Right lobe of liver (tissue), 6 donors: ENCODE measurements around the gene CLPSL2. TPM values are rescaled to one million over a fixed set of nuclear protein-coding genes. Genes with fewer than 3 reads are reported as not detected.

Experiments
- ATAC-seq, 4 donors: fragments of 200-7000 bp; cut with Tn5 transposase; one replicate each; pipeline ENCODE4 v1.9.1; 2020; ENCODE audit warnings: mild to moderate bottlenecking in 4 of 4, moderate library complexity in 4 of 4
- DNase-seq, 3 donors: peaks; one replicate each; pipeline ENCODE4 v3.0.0-alpha.2; 2020
- H3K27ac ChIP-seq, 3 donors: fragments of 200-600 bp; one replicate each; pipeline ENCODE4 v1.8.0; 2022
- H3K27me3 ChIP-seq, 2 donors: fragments of 200-600 bp; one replicate each; pipeline ENCODE4 v1.8.0; 2022
- H3K36me3 ChIP-seq, 4 donors: fragments of 200-600 bp; sonication (generic) in 1 of 4; one replicate each; pipeline versions ENCODE4 v1.5.1 to v1.8.0; 2017 to 2022; ENCODE audit warnings: control low read depth in 1 of 4
- H3K4me1 ChIP-seq, 4 donors: fragments of 200-600 bp; sonication (generic) in 1 of 4; one replicate each; pipeline versions ENCODE4 v1.5.1 to v1.8.0; 2017 to 2022; ENCODE audit warnings: control low read depth in 1 of 4
- H3K4me3 ChIP-seq, 3 donors: fragments of 200-600 bp; one replicate each; pipeline ENCODE4 v1.8.0; 2022
- H3K9me3 ChIP-seq, 4 donors: fragments of 200-600 bp; sonication (generic) in 1 of 4; one replicate each; pipeline versions ENCODE4 v1.5.1 to v1.8.0; 2017 to 2022; ENCODE audit warnings: control low read depth in 1 of 4
- CTCF ChIP-seq, 4 donors: fragments of 200-600 bp in 3 of 4; fragments of 450-650 bp in 1 of 4; IDR thresholded peaks; one replicate each; pipeline versions ENCODE4 v1.5.1 to v1.8.0; 2016 to 2022; ENCODE audit warnings: antibody characterized with exemption in 4 of 4, mild to moderate bottlenecking in 2 of 4
- POLR2A ChIP-seq: fragments of 450-650 bp; IDR thresholded peaks from one replicate; pipeline ENCODE4 v1.6.1; 2017; ENCODE audit warnings: antibody characterized with exemption, mild to moderate bottlenecking
- WGBS: methylation state at CpG from one replicate; pipeline ENCODE4 v1.1.6; 2018; ENCODE audit warnings: low coverage, low lambda C conversion rate; ENCODE audit not compliant: insufficient coverage; ENCODE audit errors: missing lambda C conversion rate; 5-methylcytosine and 5-hydroxymethylcytosine counted together
- intact Hi-C, 2 donors: fragments of 100-400 bp; cut with DNase I; formaldehyde crosslinking; loops; one replicate each; pipeline versions ENCODE4 v1.11.2 to v1.14.1; 2022
- total RNA-seq, 6 experiments: library from RNA; depleted of rRNA in 2 of 6; stranded (reverse); fragments of >200 nt in 2 of 6; fragmentation: NEBNext Ultra II Directional in 3 of 6; extraction: Animal tissue kit (Norgen Biotek cat#: 25700) in 3 of 6; gene quantifications; one replicate each; pipeline versions ENCODE4 v1.1.0 to v1.2.4, GENCODE V29; 2016 to 2023
- donor health status: DM: no; HTN: yes; CAD: no.
- donor health status: DM: no; HTN: no; CAD: no.
- donor health status: DM: no; HTN: no; CAD: no.
- donor health status: DM: no; HTN: yes; CAD: no.
- donor health status: DM: no; HTN: yes; CAD: no.

The CLPSL2 gene
- total RNA-seq, 6 experiments from 2014 or later: not detected

GRCh38 chr6:35786810-35787209, 10.4 kb downstream of the CLPSL2 start:
- WGBS: 36% methylated on average over 12 of the region's 25 CpGs
- H3K4me1 ChIP-seq: peaks cover 0 to 5% (median 0%) of the 10 kb centered on the region in 4 donors
- ATAC-seq (peak in 1 of 4 donors; percentile 39), DNase-seq (peak in 1 of 3 donors; percentile 59)
- no peak overlapping the region for H3K27ac ChIP-seq
- TF ChIP-seq POLR2A (no peak), CTCF (IDR thresholded peaks at IDR 0.05) (no peak)
- H3K9me3 ChIP-seq: no peaks in the 10 kb centered on the region
- H3K36me3 ChIP-seq: no peaks in the 10 kb centered on the region
- intact Hi-C loops: loop anchor here (1.0 kb wide), 1 partner anchor 11 kb away; no protein-coding TSS in a partner anchor
- H3K4me3 ChIP-seq: no peak overlapping the region
- no peaks in the 10 kb centered on the region for H3K27me3 ChIP-seq

GRCh38 chr6:35787266-35788218, 11.1 kb downstream of the CLPSL2 start:
- intact Hi-C loops: loop anchor here (1.0 kb wide), 1 partner anchor 11 kb away; no protein-coding TSS in a partner anchor
- WGBS: 65% methylated on average over 13 of the region's 13 CpGs

GRCh38 chr6:35788423-35788982, 12.1 kb downstream of the CLPSL2 start:
- Histone ChIP-seq H3K27ac (no peak overlapping the region), H3K36me3 (no peaks in the 10 kb centered on the region), H3K4me1 (peaks cover 0 to 5% (median 0%) of the 10 kb centered on the region in 4 donors), H3K4me3 (no peak overlapping the region), H3K9me3 (no peaks in the 10 kb centered on the region), H3K27me3 (no peaks in the 10 kb centered on the region)
- 44% methylated on average over 4 of the region's 4 CpGs for WGBS
- ATAC-seq (no peak), DNase-seq (no peak)
- intact Hi-C loops: no loop called here
- TF ChIP-seq CTCF (IDR thresholded peaks at IDR 0.05) (no peak), POLR2A (no peak)

More at GRCh38 chr6:35787266-35788218, 11.1 kb downstream of the CLPSL2 start:
- Histone ChIP-seq H3K4me3 (no peak overlapping the region), H3K27ac (no peak overlapping the region), H3K27me3 (no peaks in the 10 kb centered on the region), H3K36me3 (no peaks in the 10 kb centered on the region), H3K4me1 (peaks cover 0 to 5% (median 0%) of the 10 kb centered on the region in 4 donors), H3K9me3 (no peaks in the 10 kb centered on the region)
- DNase-seq: peak in 2 of 3 donors; percentile 62 to 66
- no peak for TF ChIP-seq POLR2A
- no peak for TF ChIP-seq CTCF (IDR thresholded peaks at IDR 0.05)
- ATAC-seq: peak; percentile 72 to 88 (median 79)

- intact Hi-C loops: no loop called here
- no peak for DNase-seq
- Histone ChIP-seq H3K4me1 (peaks cover 0 to 5% (median 0%) of the 10 kb centered on the region in 4 donors), H3K9me3 (no peaks in the 10 kb centered on the region), H3K4me3 (no peak overlapping the region), H3K27me3 (no peaks in the 10 kb centered on the region), H3K36me3 (no peaks in the 10 kb centered on the region), H3K27ac (no peak overlapping the region)
- TF ChIP-seq POLR2A (no peak), CTCF (IDR thresholded peaks at IDR 0.05) (no peak)
- WGBS: 52% methylated on average over 4 of the region's 5 CpGs
- ATAC-seq: no peak
These were observed 14.3 kb downstream of the CLPSL2 start for GRCh38 chr6:35790683-35791082.
